ENCODE results near the gene MIDN.
"Not testable (repeated sequence)": the region's sequence is repeated elsewhere in the genome, so short reads cannot be mapped to it uniquely, and the experiment has no call there.

Gene MIDN

GRCh38 chr19:1248139-1248785, at the start of gene MIDN:
MIDN (plus strand) TSS chr19:1248583; CDS start chr19:1250297, 1,714 bp downstream.
- peak within 1 kb of the TSS; percentile 62; the same call in 1 of the 2 replicates for H3K4me3 ChIP-seq (ENCODE audit: low read length)
- TF ChIP-seq ZNF274 (IDR thresholded peaks at IDR 0.05; ENCODE audit: low read depth, low read length) = no peak

DNA sequence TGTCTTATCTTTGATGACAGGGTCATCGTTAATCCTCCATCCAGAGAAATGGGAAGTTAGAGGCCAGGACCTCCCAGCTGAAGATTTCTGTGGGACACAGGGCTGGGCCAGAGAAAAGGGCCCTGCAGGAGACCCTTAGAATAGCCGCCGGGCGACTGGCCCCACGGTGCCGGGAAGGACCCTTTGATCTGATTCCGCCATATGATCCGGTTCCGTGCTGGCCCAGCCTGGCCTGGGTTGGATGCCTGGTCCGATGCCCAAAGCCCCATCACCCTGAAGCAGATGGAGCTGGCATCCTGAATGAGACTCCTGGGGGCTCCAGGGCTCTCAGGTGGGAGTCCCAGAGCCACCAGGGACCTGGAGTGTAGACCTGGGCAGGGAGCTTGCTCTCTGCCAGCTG, 48.9 kb upstream of the MIDN start:
- no peak overlapping the region for H3K4me3 ChIP-seq (ENCODE audit: low read length)

DNA sequence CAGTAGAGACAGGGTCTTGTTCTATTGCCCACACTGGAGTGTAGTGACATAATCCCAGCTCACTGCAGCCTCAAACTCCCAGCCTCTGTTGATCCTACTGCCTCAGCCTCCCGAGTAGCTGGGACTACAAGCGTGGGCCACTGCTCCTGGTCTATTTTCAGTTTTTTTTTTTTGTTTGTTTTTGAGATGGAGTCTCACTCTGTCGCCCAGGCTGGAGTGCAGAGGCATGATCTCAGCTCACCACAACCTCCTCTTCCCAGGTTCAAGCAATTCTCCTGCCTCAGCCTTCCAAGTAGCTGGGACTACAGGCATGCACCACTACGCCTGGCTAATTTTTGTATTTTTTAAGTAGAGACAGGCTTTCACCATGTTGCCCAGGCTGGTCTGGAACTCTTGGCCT, 47.8 kb upstream of the MIDN start:
- not testable (repeated sequence) for H3K4me3 ChIP-seq (ENCODE audit: low read length)

More for the DNA sequence above, 48.9 kb upstream of the MIDN start:
- no peak for TF ChIP-seq ZNF274 (IDR thresholded peaks at IDR 0.05; ENCODE audit: low read depth, low read length)

- peak within 1 kb of the TSS; percentile 73 for H3K4me3 ChIP-seq (ENCODE audit: low read length)
- no peak for TF ChIP-seq ZNF274 (IDR thresholded peaks at IDR 0.05; ENCODE audit: low read depth, low read length)
Measured at GRCh38 chr19:1205114-1206099, 43.0 kb upstream of the MIDN start, which contains the start of gene STK11. STK11 (plus strand) TSS chr19:1205778; CDS start chr19:1206914, 1,136 bp downstream.

DNA sequence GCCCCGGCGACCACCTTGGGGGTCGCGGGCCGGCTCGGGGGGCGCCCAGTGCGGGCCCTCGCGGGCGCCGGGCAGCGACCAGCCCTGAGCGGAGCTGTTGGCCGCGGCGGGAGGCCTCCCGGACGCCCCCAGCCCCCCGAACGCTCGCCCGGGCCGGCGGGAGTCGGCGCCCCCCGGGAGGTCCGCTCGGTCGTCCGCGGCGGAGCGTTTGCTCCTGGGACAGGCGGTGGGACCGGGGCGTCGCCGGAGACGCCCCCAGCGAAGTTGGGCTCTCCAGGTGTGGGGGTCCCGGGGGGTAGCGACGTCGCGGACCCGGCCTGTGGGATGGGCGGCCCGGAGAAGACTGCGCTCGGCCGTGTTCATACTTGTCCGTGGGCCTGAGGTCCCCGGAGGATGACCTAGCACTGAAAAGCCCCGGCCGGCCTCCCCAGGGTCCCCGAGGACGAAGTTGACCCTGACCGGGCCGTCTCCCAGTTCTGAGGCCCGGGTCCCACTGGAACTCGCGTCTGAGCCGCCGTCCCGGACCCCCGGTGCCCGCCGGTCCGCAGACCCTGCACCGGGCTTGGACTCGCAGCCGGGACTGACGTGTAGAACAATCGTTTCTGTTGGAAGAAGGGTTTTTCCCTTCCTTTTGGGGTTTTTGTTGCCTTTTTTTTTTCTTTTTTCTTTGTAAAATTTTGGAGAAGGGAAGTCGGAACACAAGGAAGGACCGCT, 42.1 kb upstream of the MIDN start:
- H3K4me3 ChIP-seq (ENCODE audit: low read length) = peak overlapping the region; percentile 73
- TF ChIP-seq ZNF274 (IDR thresholded peaks at IDR 0.05; ENCODE audit: low read depth, low read length) = no peak

DNA sequence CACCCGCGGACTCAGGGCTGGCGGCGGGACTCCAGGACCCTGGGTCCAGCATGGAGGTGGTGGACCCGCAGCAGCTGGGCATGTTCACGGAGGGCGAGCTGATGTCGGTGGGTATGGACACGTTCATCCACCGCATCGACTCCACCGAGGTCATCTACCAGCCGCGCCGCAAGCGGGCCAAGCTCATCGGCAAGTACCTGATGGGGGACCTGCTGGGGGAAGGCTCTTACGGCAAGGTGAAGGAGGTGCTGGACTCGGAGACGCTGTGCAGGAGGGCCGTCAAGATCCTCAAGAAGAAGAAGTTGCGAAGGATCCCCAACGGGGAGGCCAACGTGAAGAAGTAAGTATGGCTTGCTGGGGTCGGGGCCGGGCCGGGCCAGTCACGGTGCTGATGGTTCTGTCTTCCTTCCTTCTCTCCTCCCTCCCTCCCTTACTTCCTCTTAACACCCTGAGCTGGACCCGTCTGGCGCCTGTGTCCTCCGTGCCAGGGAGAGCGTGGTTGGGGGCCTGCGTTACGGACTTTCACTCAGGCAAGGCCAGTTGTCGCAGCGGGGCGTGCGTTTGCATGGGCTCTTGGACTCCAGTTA, 41.4 kb upstream of the MIDN start:
- peak overlapping the region; percentile 73 for H3K4me3 ChIP-seq (ENCODE audit: low read length)
- no peak for TF ChIP-seq ZNF274 (IDR thresholded peaks at IDR 0.05; ENCODE audit: low read depth, low read length)

DNA sequence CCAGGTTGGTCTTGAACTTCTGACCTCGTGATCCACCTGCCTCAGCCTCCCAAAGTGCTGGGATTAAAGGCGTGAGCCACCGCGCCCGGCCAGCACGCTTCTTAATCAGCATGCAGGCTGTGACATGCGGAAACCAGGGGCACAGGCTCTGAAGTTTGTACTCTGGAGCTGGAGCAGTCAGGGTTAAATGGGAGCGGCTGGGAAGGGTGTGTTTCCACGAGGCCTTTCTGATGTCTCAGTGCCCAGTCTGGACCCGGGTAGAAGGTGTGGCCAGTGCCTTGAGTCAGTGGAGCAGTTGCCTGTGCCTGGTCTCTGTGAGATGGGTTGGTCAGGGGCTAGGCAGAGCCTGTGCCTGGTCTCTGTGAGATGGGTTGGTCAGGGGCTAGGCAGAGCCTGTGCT, 39.6 kb upstream of the MIDN start:
- not testable (repeated sequence) for H3K4me3 ChIP-seq (ENCODE audit: low read length)

DNA sequence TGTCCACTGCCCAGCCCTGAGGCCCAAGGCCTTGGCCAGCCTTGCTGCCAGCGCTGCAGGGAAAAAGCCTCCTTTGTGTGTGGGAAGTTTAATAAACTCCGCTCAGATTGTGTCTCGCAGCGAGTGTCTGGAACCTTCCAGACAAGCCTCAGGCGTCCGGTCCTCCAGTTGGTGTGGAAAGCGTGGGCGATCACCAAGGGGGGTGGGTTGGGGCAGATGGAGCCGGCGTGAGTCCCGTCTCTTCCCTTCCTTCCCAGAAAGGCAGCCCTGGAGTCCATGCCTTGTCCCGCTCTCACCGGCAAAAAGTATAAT, 38.2 kb upstream of the MIDN start:
- H3K4me3 ChIP-seq (ENCODE audit: low read length) = no peak overlapping the region
- TF ChIP-seq ZNF274 (IDR thresholded peaks at IDR 0.05; ENCODE audit: low read depth, low read length) = no peak

- H3K4me3 ChIP-seq (ENCODE audit: low read length) = no peak overlapping the region
- no peak for TF ChIP-seq ZNF274 (IDR thresholded peaks at IDR 0.05; ENCODE audit: low read depth, low read length)
Measured at GRCh38 chr19:1211494-1212234, 36.7 kb upstream of the MIDN start.

- no peak for TF ChIP-seq ZNF274 (IDR thresholded peaks at IDR 0.05; ENCODE audit: low read depth, low read length)
- H3K4me3 ChIP-seq (ENCODE audit: low read length) = no peak overlapping the region
Measured at GRCh38 chr19:1213391-1214286, 34.7 kb upstream of the MIDN start.

- H3K4me3 ChIP-seq (ENCODE audit: low read length) = no peak overlapping the region
- no peak for TF ChIP-seq ZNF274 (IDR thresholded peaks at IDR 0.05; ENCODE audit: low read depth, low read length)
Measured at GRCh38 chr19:1214299-1214861, 34.0 kb upstream of the MIDN start.
